Hepatocyte (in vitro differentiated cells): ENCODE data around the gene NLRP7.

ENCODE experiments used
- EZH2 ChIP-seq: fragments of 200-600 bp; sonication (generic); IDR thresholded peaks from 2 replicates; pipeline ENCODE4 v1.6.1; 2016; ENCODE audit warnings: antibody characterized with exemption, mild to moderate bottlenecking, borderline replicate concordance
- EZH2phosphoT487 ChIP-seq: fragments of 200-600 bp; sonication (generic); IDR thresholded peaks from one replicate; pipeline ENCODE4 v1.6.1; 2018; ENCODE audit warnings: antibody characterized with exemption, mild to moderate bottlenecking, low read depth, moderate library complexity; ENCODE audit not compliant: unreplicated experiment, severe bottlenecking
- TF ChIP-seq, protein P1 (sequence below): fragments of 200-600 bp; sonication (generic); IDR thresholded peaks from 2 replicates; pipeline ENCODE4 v1.5.1; 2016; ENCODE audit warnings: antibody characterized with exemption, mild to moderate bottlenecking; ENCODE audit not compliant: poor library complexity

DNA sequence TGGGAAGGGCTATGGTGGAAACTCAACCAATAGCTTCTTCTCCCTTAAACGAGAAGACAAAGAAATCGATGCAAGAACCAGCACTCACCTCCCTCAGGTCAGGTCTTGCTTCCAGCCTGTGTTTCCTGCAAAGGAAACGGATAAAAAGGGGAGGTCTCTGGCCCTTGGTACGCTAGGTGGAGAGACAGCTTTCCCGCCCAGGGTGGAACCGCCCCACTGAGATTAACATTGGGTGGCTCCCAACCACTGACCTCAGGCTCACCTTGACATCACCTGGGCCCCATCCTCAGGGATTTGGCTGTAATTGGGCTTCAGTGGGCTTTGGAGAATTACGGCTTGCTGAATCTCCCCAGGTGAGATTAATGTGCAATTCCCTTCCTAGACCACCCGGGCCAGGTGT lies at the start of gene NLRP7:
- TF ChIP-seq EZH2 (no peak), EZH2phosphoT487 (no peak)
- TF ChIP-seq, protein P1, sequence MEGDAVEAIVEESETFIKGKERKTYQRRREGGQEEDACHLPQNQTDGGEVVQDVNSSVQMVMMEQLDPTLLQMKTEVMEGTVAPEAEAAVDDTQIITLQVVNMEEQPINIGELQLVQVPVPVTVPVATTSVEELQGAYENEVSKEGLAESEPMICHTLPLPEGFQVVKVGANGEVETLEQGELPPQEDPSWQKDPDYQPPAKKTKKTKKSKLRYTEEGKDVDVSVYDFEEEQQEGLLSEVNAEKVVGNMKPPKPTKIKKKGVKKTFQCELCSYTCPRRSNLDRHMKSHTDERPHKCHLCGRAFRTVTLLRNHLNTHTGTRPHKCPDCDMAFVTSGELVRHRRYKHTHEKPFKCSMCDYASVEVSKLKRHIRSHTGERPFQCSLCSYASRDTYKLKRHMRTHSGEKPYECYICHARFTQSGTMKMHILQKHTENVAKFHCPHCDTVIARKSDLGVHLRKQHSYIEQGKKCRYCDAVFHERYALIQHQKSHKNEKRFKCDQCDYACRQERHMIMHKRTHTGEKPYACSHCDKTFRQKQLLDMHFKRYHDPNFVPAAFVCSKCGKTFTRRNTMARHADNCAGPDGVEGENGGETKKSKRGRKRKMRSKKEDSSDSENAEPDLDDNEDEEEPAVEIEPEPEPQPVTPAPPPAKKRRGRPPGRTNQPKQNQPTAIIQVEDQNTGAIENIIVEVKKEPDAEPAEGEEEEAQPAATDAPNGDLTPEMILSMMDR: no peak
